GM21717 (cell line): Measurements from ENCODE around the gene ANKRD50.

Experiments
- ATAC-seq: cut with Tn5 transposase; IDR thresholded peaks from one replicate; pipeline ENCODE4 v1.9.1; 2021; ENCODE audit warnings: mild to moderate bottlenecking, moderate library complexity; ENCODE audit not compliant: unreplicated experiment

The ANKRD50 gene, protein sequence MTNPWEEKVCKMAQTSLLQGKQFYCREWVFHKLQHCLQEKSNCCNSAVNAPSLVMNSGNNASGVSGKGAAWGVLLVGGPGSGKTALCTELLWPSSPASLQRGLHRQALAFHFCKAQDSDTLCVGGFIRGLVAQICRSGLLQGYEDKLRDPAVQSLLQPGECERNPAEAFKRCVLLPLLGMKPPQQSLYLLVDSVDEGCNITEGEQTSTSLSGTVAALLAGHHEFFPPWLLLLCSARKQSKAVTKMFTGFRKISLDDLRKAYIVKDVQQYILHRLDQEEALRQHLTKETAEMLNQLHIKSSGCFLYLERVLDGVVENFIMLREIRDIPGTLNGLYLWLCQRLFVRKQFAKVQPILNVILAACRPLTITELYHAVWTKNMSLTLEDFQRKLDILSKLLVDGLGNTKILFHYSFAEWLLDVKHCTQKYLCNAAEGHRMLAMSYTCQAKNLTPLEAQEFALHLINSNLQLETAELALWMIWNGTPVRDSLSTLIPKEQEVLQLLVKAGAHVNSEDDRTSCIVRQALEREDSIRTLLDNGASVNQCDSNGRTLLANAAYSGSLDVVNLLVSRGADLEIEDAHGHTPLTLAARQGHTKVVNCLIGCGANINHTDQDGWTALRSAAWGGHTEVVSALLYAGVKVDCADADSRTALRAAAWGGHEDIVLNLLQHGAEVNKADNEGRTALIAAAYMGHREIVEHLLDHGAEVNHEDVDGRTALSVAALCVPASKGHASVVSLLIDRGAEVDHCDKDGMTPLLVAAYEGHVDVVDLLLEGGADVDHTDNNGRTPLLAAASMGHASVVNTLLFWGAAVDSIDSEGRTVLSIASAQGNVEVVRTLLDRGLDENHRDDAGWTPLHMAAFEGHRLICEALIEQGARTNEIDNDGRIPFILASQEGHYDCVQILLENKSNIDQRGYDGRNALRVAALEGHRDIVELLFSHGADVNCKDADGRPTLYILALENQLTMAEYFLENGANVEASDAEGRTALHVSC (N-terminal part only)

DNA sequence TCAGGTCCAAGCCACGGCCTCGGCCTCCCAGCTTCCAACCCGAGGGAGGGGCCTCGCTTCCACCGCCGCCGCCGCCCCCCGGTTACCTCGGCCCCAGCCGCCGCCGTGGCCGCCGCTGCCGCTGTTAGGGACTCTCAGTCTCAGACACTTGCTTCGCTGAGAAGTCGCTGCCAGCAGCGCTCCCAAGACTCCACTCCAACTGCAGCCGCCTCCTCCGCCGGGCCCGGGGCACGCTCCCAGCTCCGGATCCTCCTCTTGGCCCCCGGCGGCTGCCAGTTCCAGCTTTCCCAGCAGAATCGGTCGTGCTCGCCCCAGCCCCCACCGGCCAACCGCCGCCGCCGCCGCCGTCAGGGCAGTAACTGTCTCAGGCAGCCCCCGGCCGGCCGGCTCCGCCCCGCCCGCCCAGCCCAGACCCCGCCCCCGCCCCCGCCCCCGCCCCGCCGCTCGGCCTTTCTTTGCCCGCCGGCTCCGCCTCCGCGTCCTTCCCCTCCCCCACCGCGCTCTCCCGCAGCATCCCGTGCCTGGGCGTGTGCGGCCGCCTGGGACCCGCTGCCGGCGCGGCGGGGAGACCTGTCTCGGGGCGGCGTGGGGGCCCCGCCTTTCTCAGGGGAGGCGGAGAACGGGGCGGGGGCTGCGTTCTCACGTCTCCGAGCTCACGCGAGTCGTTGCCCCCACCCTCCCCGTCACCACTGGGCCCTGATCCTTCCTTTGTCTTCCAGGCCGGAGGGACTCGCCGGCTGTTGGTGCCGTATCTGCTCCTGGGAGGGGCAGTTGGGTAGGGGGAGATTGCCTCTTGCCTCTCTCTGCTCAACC, at the start of gene ANKRD50:
TSS of gene ANKRD50 (minus strand) at position 361 of the 813 bp plus-strand sequence. CDS start 2,221 bp downstream, outside the sequence.
- peak; percentile 77 for ATAC-seq

DNA sequence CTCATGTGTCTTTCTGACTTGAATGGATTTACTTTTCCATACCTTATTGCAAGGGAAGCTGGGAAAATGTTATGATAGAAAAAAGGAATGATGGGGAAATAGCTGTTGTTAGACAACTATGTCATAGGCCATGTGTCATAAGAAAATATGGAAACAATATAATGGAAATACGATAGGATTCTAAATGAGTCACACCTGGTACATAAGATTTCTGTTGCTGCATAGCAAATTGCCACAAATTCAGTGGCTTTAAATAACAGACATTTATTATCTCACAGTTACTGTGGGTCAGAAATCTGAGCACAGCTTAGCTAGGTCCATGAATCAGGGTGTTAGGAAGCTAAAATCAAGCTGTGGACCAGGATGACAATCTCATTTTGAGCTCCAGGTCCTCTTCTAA, 44.6 kb upstream of the ANKRD50 start:
- ATAC-seq = no peak

DNA sequence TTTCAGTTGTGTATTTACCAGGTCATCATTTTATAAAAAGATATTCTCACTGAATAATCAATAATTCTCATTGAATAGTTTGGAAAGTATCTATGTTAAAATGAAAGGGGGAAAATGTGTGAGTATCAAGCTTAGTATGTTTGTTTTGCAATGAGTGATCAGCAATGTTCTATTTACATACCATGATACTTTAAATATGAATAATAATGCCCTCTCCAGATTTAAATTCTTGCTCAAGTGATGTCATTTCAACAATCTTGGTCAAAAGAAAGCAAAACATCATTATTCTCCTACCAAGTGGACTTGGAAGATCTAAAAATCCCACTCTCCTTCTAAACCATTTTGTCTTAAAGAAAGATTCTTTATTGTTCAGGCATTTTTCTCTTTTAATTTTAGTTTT, 42.1 kb upstream of the ANKRD50 start:
- ATAC-seq = no peak

DNA sequence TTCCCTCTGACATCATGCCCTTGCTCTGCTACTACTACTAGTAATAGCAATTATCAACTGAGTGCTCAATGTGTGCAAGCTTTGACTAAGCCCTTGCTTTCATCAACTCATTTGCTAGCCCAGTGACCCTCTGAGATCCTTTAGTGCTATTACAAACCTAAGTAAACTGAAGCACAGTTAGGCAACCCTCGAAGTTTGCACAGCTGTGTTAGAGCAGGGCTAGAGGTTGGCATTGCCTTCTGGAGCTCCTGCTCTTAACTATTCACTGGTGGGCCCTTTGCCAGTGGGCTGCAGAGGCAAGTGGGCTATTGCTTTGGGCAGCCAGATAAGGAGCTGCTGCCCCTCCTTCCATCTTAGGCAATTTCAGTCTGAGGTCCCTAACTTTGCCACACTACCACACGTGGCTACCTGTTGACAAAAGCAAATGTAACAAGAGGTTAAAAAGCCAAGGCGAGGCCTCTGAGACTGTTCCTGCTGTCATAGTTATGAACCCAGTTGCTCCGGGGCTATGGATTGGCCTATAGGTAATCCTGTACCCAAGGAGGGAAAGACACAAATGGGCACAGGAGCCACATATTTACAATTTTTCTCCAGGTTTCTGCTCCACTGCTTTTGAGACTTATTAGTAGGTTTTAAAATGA, 41.5 kb upstream of the ANKRD50 start:
- ATAC-seq = no peak

DNA sequence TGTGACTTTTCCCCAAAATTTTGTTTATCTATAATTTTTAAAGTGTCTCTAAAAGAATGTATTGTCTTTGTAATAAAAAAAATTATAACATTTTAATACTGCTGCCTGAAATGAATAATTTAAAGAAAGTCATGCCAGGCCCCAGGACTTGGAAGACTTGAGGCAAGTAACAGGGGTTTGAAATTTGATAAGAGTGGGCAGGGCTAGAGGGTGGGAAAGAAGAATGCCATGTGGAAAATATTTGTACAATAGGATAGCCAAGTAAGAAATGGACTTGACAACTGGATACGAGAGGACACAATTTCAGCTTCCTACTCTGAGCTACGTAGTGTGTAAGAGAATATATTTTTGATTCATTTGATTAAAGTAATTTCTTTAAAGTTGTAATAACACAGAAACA, 36.9 kb upstream of the ANKRD50 start:
- no peak for ATAC-seq

DNA sequence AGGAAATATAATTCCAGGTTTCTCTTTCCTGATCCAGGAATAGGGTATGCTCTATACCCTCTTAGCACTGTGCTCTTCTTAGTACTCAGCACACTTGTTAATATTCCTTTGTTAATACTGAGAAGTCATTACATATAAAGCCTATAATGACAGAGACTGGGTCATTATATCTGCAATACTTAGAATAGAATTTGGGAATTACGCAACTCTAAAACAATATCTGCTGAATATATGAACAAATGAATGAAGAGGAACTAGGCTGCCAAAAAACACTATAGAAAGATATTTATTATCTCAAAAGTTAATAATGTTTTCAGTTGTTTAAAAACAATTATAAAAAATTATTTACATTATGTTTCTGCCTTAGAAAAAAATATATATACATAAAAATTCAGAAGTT, 36.4 kb upstream of the ANKRD50 start:
- ATAC-seq = no peak

- ATAC-seq = no peak
Measured at GRCh38 chr4:124745985-124746801, 33.7 kb upstream of the ANKRD50 start.

- ATAC-seq = no peak
Measured at GRCh38 chr4:124743711-124744110, 31.2 kb upstream of the ANKRD50 start.

DNA sequence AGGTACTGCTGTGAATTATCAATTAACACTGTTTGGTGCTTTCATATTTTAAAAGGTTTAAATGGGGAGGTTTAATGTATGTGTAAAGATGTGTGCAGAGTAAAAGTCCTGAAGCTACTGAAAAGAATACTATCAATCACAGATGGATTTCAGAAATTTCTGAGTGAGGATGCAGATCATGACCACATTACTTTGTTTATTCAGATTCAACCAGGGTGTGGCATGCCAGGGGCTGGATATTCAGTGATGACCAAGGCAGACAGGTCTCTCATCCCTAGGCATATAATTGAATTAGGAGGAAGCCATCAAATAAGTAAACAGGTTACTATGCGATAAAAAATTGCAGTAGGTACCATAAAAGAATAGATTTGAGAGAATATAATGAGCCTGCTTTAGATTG, 28.0 kb upstream of the ANKRD50 start:
- ATAC-seq = no peak

DNA sequence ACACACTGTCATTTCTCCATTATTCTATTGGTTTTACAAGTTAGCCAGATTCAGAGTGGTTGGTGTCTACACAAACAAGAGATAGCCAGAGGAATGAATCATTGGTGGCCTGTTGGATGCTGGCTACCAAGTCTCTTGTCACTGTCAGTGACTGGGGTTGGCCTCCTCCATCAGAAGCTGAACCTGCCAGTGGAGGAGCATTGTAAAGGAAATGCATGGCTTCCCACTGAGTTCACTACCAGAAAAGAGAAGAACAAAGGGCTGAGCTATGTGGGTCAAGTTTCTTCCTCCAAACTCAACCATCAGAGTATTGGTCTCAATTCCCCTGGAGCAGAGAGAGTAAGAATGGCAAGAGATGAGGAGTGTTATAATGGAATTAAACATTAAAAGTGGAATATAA, 26.5 kb upstream of the ANKRD50 start:
- ATAC-seq = no peak

GRCh38 chr4:124737619-124738018, 25.1 kb upstream of the ANKRD50 start:
- no peak for ATAC-seq

DNA sequence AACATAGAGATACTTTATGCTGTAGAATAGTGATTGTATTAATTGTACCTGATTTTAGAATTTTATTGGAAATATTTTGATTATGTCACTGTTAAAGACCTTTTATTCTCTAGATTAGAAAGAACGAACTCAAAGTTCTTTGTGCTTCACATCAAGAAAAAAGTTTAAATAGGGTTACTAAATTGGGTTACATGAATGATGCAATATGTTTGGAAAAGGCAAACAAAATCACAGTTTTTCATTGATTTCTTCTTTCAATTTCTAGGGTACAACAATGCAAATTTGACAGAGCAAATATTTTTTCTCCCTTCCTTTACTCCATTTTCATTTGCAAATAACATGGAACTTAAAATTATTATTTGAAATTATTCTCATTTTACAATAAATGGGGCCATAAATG, 24.0 kb upstream of the ANKRD50 start:
- no peak for ATAC-seq

DNA sequence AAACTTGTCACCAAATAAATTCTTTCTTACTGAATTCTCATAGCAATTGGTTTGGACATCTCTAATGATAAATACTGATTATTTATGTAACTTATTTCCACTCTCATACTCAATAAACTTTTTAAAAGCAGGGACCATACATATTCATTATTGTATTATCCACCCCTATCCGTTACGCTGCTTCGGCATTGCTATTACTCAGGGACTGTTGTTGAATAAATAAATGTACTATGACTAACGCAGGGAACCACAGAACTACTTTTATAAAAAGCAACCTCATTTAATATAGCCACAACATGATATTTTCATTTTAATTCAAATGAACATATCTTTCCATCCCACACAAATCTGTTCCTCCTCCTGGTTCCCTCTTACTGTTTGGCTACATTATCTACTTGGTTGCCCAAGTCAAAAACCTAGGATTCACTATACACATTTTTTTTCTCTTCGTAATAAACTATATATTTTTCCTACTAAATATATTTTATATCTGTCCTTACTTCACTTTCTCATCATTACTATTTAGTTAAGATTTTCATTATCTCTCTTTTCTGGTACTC, 14.9 kb upstream of the ANKRD50 start:
- ATAC-seq = no peak

- no peak for ATAC-seq
Measured at GRCh38 chr4:124726269-124726668, 13.7 kb upstream of the ANKRD50 start.

- no peak for ATAC-seq
Measured at GRCh38 chr4:124722071-124722470, 9.5 kb upstream of the ANKRD50 start.

- no peak for ATAC-seq
Measured at GRCh38 chr4:124717101-124717500, 4.6 kb upstream of the ANKRD50 start.

DNA sequence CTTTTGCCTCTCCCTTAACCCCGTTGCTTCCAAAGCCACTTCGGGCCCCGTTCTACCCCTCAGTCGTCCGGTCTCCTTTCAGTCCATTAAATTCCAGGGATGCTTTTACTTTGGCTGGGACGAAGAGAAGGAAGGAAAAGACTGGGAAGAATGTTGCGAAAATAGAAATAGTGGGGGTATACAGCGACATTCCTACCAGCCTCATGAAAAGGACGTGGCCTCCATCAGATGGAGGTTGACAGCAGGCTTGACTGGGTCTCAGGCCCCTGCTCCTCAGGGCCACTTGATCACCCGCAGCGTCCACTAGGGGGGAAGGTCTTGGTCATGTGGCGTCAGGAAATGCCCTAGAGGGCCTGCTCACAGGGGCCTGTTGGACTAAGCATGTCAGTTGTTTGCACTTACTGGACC, 657 bp upstream of the ANKRD50 start:
- no peak for ATAC-seq

- peak; percentile 31 for ATAC-seq
Measured at GRCh38 chr4:124711471-124712371, 811 bp downstream of the ANKRD50 start.
